H1 (cell line): ENCODE data around the gene IL10RA. TPM values are rescaled to one million over a fixed set of nuclear protein-coding genes. Genes with fewer than 3 reads are reported as not detected.
A peak's percentile ranks its signal among the peaks of the same experiment; 100 is the strongest.
"Not testable (repeated sequence)": the region's sequence is repeated elsewhere in the genome, so short reads cannot be mapped to it uniquely, and the experiment has no call there.

Source experiments
- CTCF ChIA-PET: fragments of 300-600 bp; sonication (Branson Sonifier 250); formaldehyde crosslinking; loops from one replicate; lab custom pipeline; 2021; ENCODE audit not compliant: partially characterized antibody; lab: Charles Lee
- POLR2A ChIA-PET: fragments of 300-600 bp; sonication (Branson Sonifier 250); formaldehyde crosslinking; loops from one replicate; lab custom pipeline; 2021; ENCODE audit warnings: inconsistent platforms; ENCODE audit not compliant: partially characterized antibody; lab: Charles Lee
- DNase-seq, 2 experiments: peaks; one replicate each; pipeline versions ENCODE4 v3.0.0 to v3.0.0-alpha.2; 2010 to 2022; ENCODE audit warnings: low spot score in 2 of 2, low read depth in 1 of 2, mixed read lengths in 1 of 2
- FAIRE-seq: peaks from 2 replicates; lab custom pipeline; 2011; peaks lifted over from hg19 to GRCh38; lab: Jason Lieb, UNC
- H2AFZ ChIP-seq: 2 replicates; pipeline ENCODE4 v1.8.1; 2012; ENCODE audit warnings: low read length, inconsistent platforms
- H2AK5ac ChIP-seq: 2 replicates; pipeline ENCODE4 v1.6.1; 2013; ENCODE audit warnings: low read depth, low read length
- H2BK120ac ChIP-seq: replicated peaks from 2 replicates; pipeline ENCODE3; 2013; ENCODE audit warnings: low read depth, low read length, inconsistent platforms
- H2BK12ac ChIP-seq: 2 replicates; pipeline ENCODE4 v1.6.1; 2013; ENCODE audit warnings: low read depth, low read length
- H2BK15ac ChIP-seq: 2 replicates; pipeline ENCODE4 v1.6.1; 2013; ENCODE audit warnings: low read length
- H2BK20ac ChIP-seq: 2 replicates; pipeline ENCODE4 v1.6.1; 2013; ENCODE audit warnings: low read length
- H2BK5ac ChIP-seq: 2 replicates; pipeline ENCODE4 v1.6.1; 2013; ENCODE audit warnings: low read depth, low read length
- H3K14ac ChIP-seq: 2 replicates; pipeline ENCODE4 v1.6.1; 2013; ENCODE audit warnings: inconsistent platforms; ENCODE audit not compliant: insufficient read length
- H3K18ac ChIP-seq: 2 replicates; pipeline ENCODE4 v1.6.1; 2013; ENCODE audit warnings: low read length; ENCODE audit errors: extremely low read depth
- H3K23ac ChIP-seq: 2 replicates; pipeline ENCODE4 v1.6.1; 2013; ENCODE audit warnings: inconsistent platforms; ENCODE audit not compliant: insufficient read length
- H3K23me2 ChIP-seq: 2 replicates; pipeline ENCODE4 v1.6.1; 2013; ENCODE audit warnings: low read depth, low read length
- H3K27ac ChIP-seq: 2 replicates; pipeline ENCODE4 v1.6.1; 2011; ENCODE audit warnings: low read depth, low read length, inconsistent platforms
- H3K27me3 ChIP-seq, 4 experiments: replicated peaks in 1 of 4; 1 replicate in 1 of 4; 2 replicates in 3 of 4; pipeline versions ENCODE4 v1.6.1 to v1.8.1; 2011 to 2013; ENCODE audit warnings: low read length in 3 of 4, mild to moderate bottlenecking in 3 of 4, inconsistent platforms in 2 of 4, mixed read lengths in 2 of 4, moderate library complexity in 1 of 4; ENCODE audit not compliant: control insufficient read depth in 3 of 4, insufficient read depth in 3 of 4; ENCODE audit errors: extremely low read depth in 1 of 4
- H3K36me3 ChIP-seq, 4 experiments: 2 replicates each; pipeline versions ENCODE4 v1.6.1 to v1.8.1; 2011 to 2013; ENCODE audit warnings: mild to moderate bottlenecking in 4 of 4, low read length in 3 of 4, moderate library complexity in 2 of 4, control low read depth in 1 of 4, inconsistent platforms in 1 of 4; ENCODE audit not compliant: insufficient read depth in 4 of 4, control insufficient read depth in 2 of 4
- H3K4ac ChIP-seq: replicated peaks from 2 replicates; pipeline ENCODE3; 2013; ENCODE audit warnings: low read length, low read depth, mixed read lengths, inconsistent platforms; ENCODE audit not compliant: insufficient read length
- H3K4me1 ChIP-seq, 4 experiments: replicated peaks in 1 of 4; 1 replicate in 1 of 4; 2 replicates in 3 of 4; pipeline versions ENCODE4 v1.6.1 to v1.8.1; 2011 to 2013; ENCODE audit warnings: low read length in 3 of 4, inconsistent platforms in 2 of 4, mixed read lengths in 1 of 4; ENCODE audit not compliant: insufficient read depth in 4 of 4, control insufficient read depth in 3 of 4
- H3K4me2 ChIP-seq, 2 experiments: 2 replicates each; pipeline versions ENCODE4 v1.6.1 to v1.8.1; 2011 to 2013; ENCODE audit warnings: low read depth in 2 of 2, low read length in 2 of 2, control low read depth in 1 of 2, inconsistent platforms in 1 of 2, mild to moderate bottlenecking in 1 of 2; ENCODE audit not compliant: insufficient read depth in 1 of 2
- H3K4me3 ChIP-seq, 4 experiments: fragments of 200-600, 300-600 bp in 1 of 4; sonication (generic), shearing (Covaris generic), sonication (Bioruptor Twin) in 1 of 4; 2 replicates each; pipeline versions ENCODE4 v1.5.1 to v1.8.1; 2011 to 2016; ENCODE audit warnings: low read length in 4 of 4, low read depth in 3 of 4, control low read depth in 2 of 4, inconsistent platforms in 2 of 4, mild to moderate bottlenecking in 2 of 4, mixed read lengths in 1 of 4, moderate library complexity in 1 of 4; ENCODE audit not compliant: insufficient read depth in 2 of 4; ENCODE audit errors: extremely low read depth in 1 of 4
- H3K56ac ChIP-seq: replicated peaks from 2 replicates; pipeline ENCODE3; 2013; ENCODE audit warnings: low read depth, mild to moderate bottlenecking, mixed read lengths, low read length, inconsistent platforms; ENCODE audit not compliant: insufficient read length
- H3K79me1 ChIP-seq: 2 replicates; pipeline ENCODE4 v1.6.1; 2013; ENCODE audit warnings: low read depth, low read length, control low read depth
- H3K79me2 ChIP-seq, 2 experiments: 2 replicates each; pipeline versions ENCODE4 v1.6.1 to v1.8.1; 2012 to 2013; ENCODE audit warnings: low read length in 2 of 2, mild to moderate bottlenecking in 2 of 2, inconsistent platforms in 1 of 2; ENCODE audit not compliant: insufficient read depth in 2 of 2, control insufficient read depth in 1 of 2
- H3K9ac ChIP-seq, 4 experiments: replicated peaks in 1 of 4; 1 replicate in 1 of 4; 2 replicates in 3 of 4; pipeline versions ENCODE4 v1.6.1 to v1.8.1; 2011 to 2013; ENCODE audit warnings: low read depth in 3 of 4, low read length in 3 of 4, control low read depth in 2 of 4, mild to moderate bottlenecking in 2 of 4, moderate library complexity in 2 of 4, inconsistent platforms in 1 of 4; ENCODE audit errors: extremely low read depth in 1 of 4
- H3K9me3 ChIP-seq, 2 experiments: 2 replicates each; pipeline versions ENCODE4 v1.6.1 to v1.8.1; 2012 to 2013; ENCODE audit warnings: mild to moderate bottlenecking in 2 of 2, moderate library complexity in 2 of 2, control low read depth in 1 of 2, inconsistent platforms in 1 of 2, low read depth in 1 of 2, low read length in 1 of 2, mixed read lengths in 1 of 2; ENCODE audit not compliant: insufficient read depth in 2 of 2
- H4K20me1 ChIP-seq, 2 experiments: replicated peaks in 1 of 2; 2 replicates each; pipeline versions ENCODE3 to v1.8.1; 2011 to 2013; ENCODE audit warnings: inconsistent platforms in 2 of 2, low read length in 2 of 2, mild to moderate bottlenecking in 1 of 2; ENCODE audit not compliant: insufficient read depth in 2 of 2, control insufficient read depth in 1 of 2
- H4K5ac ChIP-seq: 2 replicates; pipeline ENCODE4 v1.6.1; 2013; ENCODE audit warnings: low read length, low read depth, mixed read lengths, inconsistent platforms; ENCODE audit not compliant: insufficient read length
- H4K8ac ChIP-seq: 2 replicates; pipeline ENCODE4 v1.8.0; 2013; ENCODE audit warnings: mild to moderate bottlenecking, moderate library complexity, low read length, inconsistent platforms; ENCODE audit not compliant: insufficient read depth; ENCODE audit errors: extremely low read depth
- H4K91ac ChIP-seq: replicated peaks from 2 replicates; pipeline ENCODE3; 2013; ENCODE audit warnings: low read length, mixed read lengths, inconsistent platforms; ENCODE audit not compliant: insufficient read length
- WGBS, 2 experiments: shearing (Covaris generic) in 1 of 2; methylation state at CpG; one replicate each; pipeline versions ENCODE4 v1.1.6 to v1.1.7; 2013 to 2015; ENCODE audit warnings: low lambda C conversion rate in 2 of 2, mixed read lengths in 2 of 2, inconsistent platforms in 1 of 2, low coverage in 1 of 2, missing lambda C conversion rate in 1 of 2; ENCODE audit not compliant: insufficient replicate concordance in 2 of 2, insufficient coverage in 1 of 2, insufficient read length in 1 of 2; ENCODE audit errors: extremely low coverage in 1 of 2, missing lambda C conversion rate in 1 of 2; 5-methylcytosine and 5-hydroxymethylcytosine counted together
- polyA plus RNA-seq, 7 experiments: library from polyadenylated mRNA; depleted of rRNA in 3 of 7; stranded (reverse) in 5 of 7; unstranded in 2 of 7; fragments of >200 nt in 5 of 7; fragments of 200-250 nt in 2 of 7; gene quantifications; 1 replicate in 5 of 7; 2 replicates in 1 of 7; 4 replicates in 1 of 7; pipeline versions ENCODE4 v1.2.1 to v1.2.3, GENCODE V29; 2011 to 2013; ENCODE audit warnings: missing spikeins in 2 of 7, mixed read lengths in 2 of 7
- total RNA-seq: library from RNA; stranded (reverse); fragmentation: NEBNext Ultra II Directional; extraction: Animal tissue kit (Norgen Biotek cat#: 25700); gene quantifications from 2 replicates; pipeline ENCODE4 v1.2.1, GENCODE V29; 2021

Gene IL10RA
- total and polyA plus RNA-seq, 2 of the 8 experiments (the other 6 are each of a cell fraction or from before 2014, with no cell fraction given), result 0.05 to 0.11 TPM

DNA sequence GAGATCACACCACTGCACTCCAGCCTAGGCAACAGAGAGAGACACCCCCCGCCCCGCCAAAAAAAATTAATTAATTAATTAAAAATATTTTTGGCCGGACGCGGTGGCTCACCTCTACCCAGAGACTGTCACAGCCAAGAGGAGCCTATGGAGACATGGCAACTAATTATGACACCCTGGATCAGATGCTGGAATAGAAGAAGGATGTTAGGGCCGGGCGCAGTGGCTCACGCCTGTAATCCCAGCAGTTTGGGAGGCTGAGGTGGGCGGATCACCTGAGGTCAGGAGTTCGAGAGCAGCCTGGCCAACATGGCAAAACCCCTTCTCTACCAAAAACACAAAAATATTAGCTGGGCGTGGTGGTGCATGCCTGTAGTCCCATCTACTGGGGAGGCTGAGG is 37.7 kb upstream of the IL10RA start:
- H4K91ac ChIP-seq, FAIRE-seq, H3K23ac ChIP-seq, H2BK5ac ChIP-seq, H4K5ac ChIP-seq, H3K18ac ChIP-seq, H3K4me1 ChIP-seq, H3K79me2 ChIP-seq, H3K9me3 ChIP-seq, H2BK120ac ChIP-seq, H3K36me3 ChIP-seq, H3K27me3 ChIP-seq, H4K20me1 ChIP-seq, H3K4ac ChIP-seq, H3K56ac ChIP-seq, H3K9ac ChIP-seq, H2BK20ac ChIP-seq, H2AK5ac ChIP-seq, H4K8ac ChIP-seq, H3K14ac ChIP-seq, H2BK12ac ChIP-seq, H3K79me1 ChIP-seq, H3K23me2 ChIP-seq, POLR2A ChIA-PET, H2BK15ac ChIP-seq, H3K4me3 ChIP-seq, H3K27ac ChIP-seq, H2AFZ ChIP-seq, H3K4me2 ChIP-seq: not testable (repeated sequence)
- 85% methylated on average over 11 of the region's 11 CpGs; no CpG with 5 or more reads in 1 of the 2 experiments for WGBS, 2 experiments
- CTCF ChIA-PET, result interaction anchor here (1.6 to 12.4 kb wide), 13 partner anchors 10 to 143 kb away, joined by 4 to 173 read pairs (median 65); partner anchors contain the start of gene TMPRSS13
- peak in 1 of 2 experiments; percentile 33 for DNase-seq
